Measurements from ENCODE around the gene ARHGAP42. TPM values are rescaled to one million over a fixed set of nuclear protein-coding genes. Genes with fewer than 3 reads are reported as not detected.
"Not testable (repeated sequence)": the region's sequence is repeated elsewhere in the genome, so short reads cannot be mapped to it uniquely, and the experiment has no call there.

ARHGAP42 gene
- total and polyA plus RNA-seq, 12 donors, result 2.5 to 25.0 (median 11.5) TPM

GRCh38 chr11:100739666-100740065 lies 52.6 kb downstream of the ARHGAP42 start:
- peak in 4 of 7 donors; percentile 20 to 36 (median 32) for DNase-seq
- Histone ChIP-seq H3K9me3 (replicated peaks in 1 of 3) (no peaks in the 10 kb centered on the region), H3K36me3 (replicated peaks in 1 of 2) (no peaks in the 10 kb centered on the region), H3K4me3 (no peak overlapping the region), H3K4me1 (replicated peaks in 1 of 2) (peaks cover 0 to 36% of the 10 kb centered on the region in 2 donors), H3K27me3 (no peaks in the 10 kb centered on the region), H3K27ac (no peak overlapping the region)
- WGBS, 4 donors, result 31 to 39% (median 37%) methylated on average over 3 of the region's 3 CpGs
- intact Hi-C loops (cut with DNase I), result no loop called here
- TF ChIP-seq POLR2A (IDR thresholded peaks at IDR 0.05), result no peak

DNA sequence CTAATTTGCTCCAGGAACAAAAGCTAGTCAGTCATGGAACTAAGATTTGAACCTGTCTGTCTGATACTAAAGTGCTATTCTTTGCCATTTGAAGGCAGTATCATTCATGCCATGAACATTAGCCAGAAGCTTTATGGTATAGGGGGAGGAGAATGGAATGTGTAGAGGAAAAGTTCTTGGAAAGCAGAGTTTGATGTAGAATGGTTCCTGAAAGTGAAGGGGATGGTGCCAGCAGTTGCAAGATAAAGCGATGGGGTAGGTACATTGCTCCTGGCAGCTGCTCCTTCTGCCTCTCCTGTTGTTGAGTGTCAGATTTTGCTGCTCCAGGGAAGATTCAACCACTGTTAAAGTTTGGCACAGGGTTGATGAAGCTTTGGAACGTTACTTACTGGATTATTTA lies 53.4 kb downstream of the ARHGAP42 start:
- H3K9me3 ChIP-seq (replicated peaks in 1 of 3), result no peaks in the 10 kb centered on the region
- DNase-seq, result no peak
- intact Hi-C loops (cut with DNase I), result no loop called here
- H3K27ac ChIP-seq, result no peak overlapping the region
- WGBS, 4 donors, result 40 to 56% (median 49%) methylated on average over 2 of the region's 2 CpGs
- H3K27me3 ChIP-seq, result no peaks in the 10 kb centered on the region
- peaks cover 0 to 36% of the 10 kb centered on the region in 2 donors for H3K4me1 ChIP-seq (replicated peaks in 1 of 2)
- no peak for TF ChIP-seq CTCF (IDR thresholded peaks at IDR 0.05)
- no peak for TF ChIP-seq POLR2A (IDR thresholded peaks at IDR 0.05)
- no peak overlapping the region for H3K4me3 ChIP-seq
- H3K36me3 ChIP-seq (replicated peaks in 1 of 2), result no peaks in the 10 kb centered on the region

DNA sequence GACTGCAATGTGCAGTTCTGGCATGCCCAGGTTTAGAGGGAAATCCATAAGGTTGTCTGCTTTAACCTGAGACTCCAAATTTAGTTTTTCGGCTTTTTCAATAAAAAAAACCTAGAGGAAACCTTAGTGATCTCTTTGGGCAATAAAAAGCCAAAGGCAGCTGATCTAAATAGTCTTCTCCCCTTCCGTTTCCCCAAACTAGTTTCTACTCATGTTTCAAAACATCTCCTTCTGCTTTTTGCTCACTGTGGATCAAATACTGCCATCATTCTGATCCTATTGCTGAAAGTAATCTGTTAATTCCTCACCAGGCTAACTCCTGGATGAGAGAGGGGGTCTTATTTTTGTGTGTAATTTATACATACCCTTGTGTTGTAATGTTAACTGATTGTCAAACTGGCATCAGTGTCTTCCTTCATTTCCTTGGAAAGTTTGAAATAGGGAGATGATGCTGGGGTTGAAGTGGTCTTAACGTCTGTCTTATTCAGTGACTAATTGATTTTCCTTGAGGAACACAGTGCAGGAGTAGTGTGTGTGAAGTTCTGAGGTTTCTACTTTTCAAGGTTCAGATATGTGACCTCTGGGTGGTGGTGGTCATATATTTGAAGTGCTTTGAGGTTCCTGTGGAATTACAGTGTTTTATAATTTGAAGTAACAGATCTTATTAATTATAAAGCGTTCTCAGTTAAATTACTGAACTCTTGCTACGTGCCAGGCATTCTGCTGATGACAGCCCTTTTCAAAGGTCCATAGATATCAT lies 55.0 kb downstream of the ARHGAP42 start:
- no peak overlapping the region for H3K27ac ChIP-seq
- no peak for DNase-seq
- no peak for TF ChIP-seq CTCF (IDR thresholded peaks at IDR 0.05)
- no peak for TF ChIP-seq POLR2A (IDR thresholded peaks at IDR 0.05)
- H3K4me1 ChIP-seq (replicated peaks in 1 of 2), result peaks cover 0 to 36% of the 10 kb centered on the region in 2 donors
- no peaks in the 10 kb centered on the region for H3K27me3 ChIP-seq
- 78 to 89% (median 85%) methylated on average over 5 of the region's 5 CpGs for WGBS, 4 donors
- H3K4me3 ChIP-seq, result no peak overlapping the region
- no peaks in the 10 kb centered on the region for H3K9me3 ChIP-seq (replicated peaks in 1 of 3)
- no peaks in the 10 kb centered on the region for H3K36me3 ChIP-seq (replicated peaks in 1 of 2)
- intact Hi-C loops (cut with DNase I), result no loop called here

- no peaks in the 10 kb centered on the region for H3K9me3 ChIP-seq (replicated peaks in 1 of 3)
- no peak for DNase-seq
- intact Hi-C loops (cut with DNase I), result no loop called here
- no peak overlapping the region for H3K27ac ChIP-seq
- H3K36me3 ChIP-seq (replicated peaks in 1 of 2), result no peaks in the 10 kb centered on the region
- whole genome bisulfite sequencing, 4 donors, result 94 to 98% (median 95%) methylated on average over 6 of the region's 6 CpGs
- H3K4me1 ChIP-seq (replicated peaks in 1 of 2), result peaks cover 0 to 4% of the 10 kb centered on the region in 2 donors
- TF ChIP-seq CTCF (IDR thresholded peaks at IDR 0.05) (no peak), POLR2A (IDR thresholded peaks at IDR 0.05) (no peak)
- H3K4me3 ChIP-seq, result no peak overlapping the region
- no peaks in the 10 kb centered on the region for H3K27me3 ChIP-seq
These were observed 59.4 kb downstream of the ARHGAP42 start for GRCh38 chr11:100746448-100746847.

DNA sequence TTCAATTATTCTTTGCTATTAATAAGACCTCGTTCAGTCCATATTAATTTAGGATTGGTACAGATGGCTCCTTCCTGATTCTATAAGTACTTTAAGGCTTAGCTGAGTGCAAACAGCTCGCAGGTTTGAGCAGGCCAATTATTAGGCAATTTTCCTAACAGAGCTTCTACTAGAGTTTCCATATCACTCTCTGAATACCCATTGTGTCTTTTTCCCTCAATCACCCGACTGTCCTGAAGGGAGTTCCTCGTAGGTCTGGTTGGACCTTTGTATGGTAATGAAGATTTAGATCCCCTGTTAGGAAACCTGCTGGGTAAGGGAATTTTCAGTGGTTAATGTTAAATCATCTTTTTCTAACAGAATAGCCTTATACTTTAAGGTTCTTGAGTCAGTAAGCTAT lies 61.1 kb downstream of the ARHGAP42 start:
- Histone ChIP-seq H3K4me1 (replicated peaks in 1 of 2) (no peaks in the 10 kb centered on the region), H3K27ac (no peak overlapping the region), H3K36me3 (replicated peaks in 1 of 2) (no peaks in the 10 kb centered on the region), H3K4me3 (no peak overlapping the region), H3K9me3 (replicated peaks in 1 of 3) (no peaks in the 10 kb centered on the region), H3K27me3 (no peaks in the 10 kb centered on the region)
- WGBS, 4 donors, result 83 to 91% (median 87%) methylated on average over 4 of the region's 4 CpGs
- intact Hi-C loops (cut with DNase I), result no loop called here
- DNase-seq, result no peak
- TF ChIP-seq CTCF (IDR thresholded peaks at IDR 0.05), result no peak
- no peak for TF ChIP-seq POLR2A (IDR thresholded peaks at IDR 0.05)

- H3K27me3 ChIP-seq; H3K27ac ChIP-seq; H3K36me3 ChIP-seq (replicated peaks in 1 of 2); DNase-seq; H3K4me1 ChIP-seq (replicated peaks in 1 of 2); H3K4me3 ChIP-seq; intact Hi-C loops (cut with DNase I); H3K9me3 ChIP-seq (replicated peaks in 1 of 3): not testable (repeated sequence)
- 89 to 96% (median 95%) methylated on average over 10 of the region's 10 CpGs for WGBS, 4 donors
These were observed 62.9 kb downstream of the ARHGAP42 start for GRCh38 chr11:100749887-100750565.

DNA sequence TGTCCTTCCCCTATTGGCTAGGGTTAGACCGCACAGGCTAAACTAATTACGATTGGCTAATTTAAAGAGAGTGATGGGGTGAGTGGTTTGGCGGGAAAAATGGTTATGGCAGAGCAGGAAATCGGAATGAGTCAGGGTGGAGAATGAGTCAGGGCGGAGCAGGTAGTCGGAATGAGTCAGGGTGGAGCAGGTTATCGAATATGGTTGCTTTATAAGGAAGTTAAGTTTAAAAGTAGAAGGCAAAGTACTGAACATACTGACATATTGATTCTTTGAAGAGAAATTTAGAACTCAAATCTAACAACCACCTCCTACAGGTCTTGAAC lies 63.4 kb downstream of the ARHGAP42 start:
- H3K4me3 ChIP-seq; H3K27me3 ChIP-seq; H3K27ac ChIP-seq; H3K9me3 ChIP-seq (replicated peaks in 1 of 3); H3K4me1 ChIP-seq (replicated peaks in 1 of 2); DNase-seq; intact Hi-C loops (cut with DNase I); H3K36me3 ChIP-seq (replicated peaks in 1 of 2): not testable (repeated sequence)
- WGBS, 4 donors, result 93 to 97% (median 96%) methylated on average over 7 of the region's 7 CpGs

Data from adrenal gland (tissue), 12 donors.